Measurements from ENCODE around the gene APOBEC3G. TPM values are rescaled to one million over a fixed set of nuclear protein-coding genes. Genes with fewer than 3 reads are reported as not detected.
"Not testable (repeated sequence)": the region's sequence is repeated elsewhere in the genome, so short reads cannot be mapped to it uniquely, and the experiment has no call there.

The APOBEC3G gene
- 1.9 TPM for total RNA-seq

- not testable (repeated sequence) for DNase-seq
These were observed at the start of gene APOBEC3G for GRCh38 chr22:39077026-39077840. APOBEC3G (plus strand) TSS chr22:39077275; CDS start chr22:39077362, 87 bp downstream.

- DNase-seq, result no peak
These were observed 49.4 kb upstream of the APOBEC3G start for GRCh38 chr22:39027717-39028116.

- DNase-seq, result no peak
These were observed 48.8 kb upstream of the APOBEC3G start for GRCh38 chr22:39028281-39028680.

- no peak for DNase-seq
These were observed 47.8 kb upstream of the APOBEC3G start for GRCh38 chr22:39029227-39029626.

- DNase-seq, result no peak
These were observed 46.4 kb upstream of the APOBEC3G start for GRCh38 chr22:39030705-39031104.

- DNase-seq, result not testable (repeated sequence)
These were observed 45.4 kb upstream of the APOBEC3G start for GRCh38 chr22:39031434-39032295.

GRCh38 chr22:39037071-39037470, 40.0 kb upstream of the APOBEC3G start:
- not testable (repeated sequence) for DNase-seq

GRCh38 chr22:39039306-39040126, 37.6 kb upstream of the APOBEC3G start:
- no peak for DNase-seq

GRCh38 chr22:39040155-39040537, 36.9 kb upstream of the APOBEC3G start:
- not testable (repeated sequence) for DNase-seq

- not testable (repeated sequence) for DNase-seq
These were observed 36.4 kb upstream of the APOBEC3G start, which contains the start of gene APOBEC3F for GRCh38 chr22:39040538-39041296. APOBEC3F (plus strand) TSS chr22:39040864; CDS start chr22:39040961, 97 bp downstream.

GRCh38 chr22:39041908-39042307, 35.2 kb upstream of the APOBEC3G start:
- no peak for DNase-seq

- DNase-seq, result not testable (repeated sequence)
These were observed 34.0 kb upstream of the APOBEC3G start for GRCh38 chr22:39043063-39043462.

- not testable (repeated sequence) for DNase-seq
These were observed 31.9 kb upstream of the APOBEC3G start for GRCh38 chr22:39045136-39045535.

GRCh38 chr22:39049486-39049885, 27.6 kb upstream of the APOBEC3G start:
- DNase-seq, result not testable (repeated sequence)

GRCh38 chr22:39051844-39052495, 25.1 kb upstream of the APOBEC3G start:
- not testable (repeated sequence) for DNase-seq

- no peak for DNase-seq
These were observed 21.4 kb upstream of the APOBEC3G start for GRCh38 chr22:39055658-39056057.

- not testable (repeated sequence) for DNase-seq
These were observed 15.8 kb upstream of the APOBEC3G start for GRCh38 chr22:39061290-39061689.

GRCh38 chr22:39061951-39062350, 15.1 kb upstream of the APOBEC3G start:
- DNase-seq, result not testable (repeated sequence)

- DNase-seq, result not testable (repeated sequence)
These were observed 13.2 kb upstream of the APOBEC3G start for GRCh38 chr22:39063904-39064303.

GRCh38 chr22:39066442-39067276, 10.4 kb upstream of the APOBEC3G start:
- DNase-seq, result not testable (repeated sequence)

All from occipital lobe (tissue), 2 donors.